DLD1 (cell line): ENCODE measurements around the gene ADSS1.
"Not testable (repeated sequence)": the region's sequence is repeated elsewhere in the genome, so short reads cannot be mapped to it uniquely, and the experiment has no call there.

Experiments
- in situ Hi-C: cut with HindIII; loops from 2 replicates; pipeline ENCODE4 v1.10.0; 2017; ENCODE audit warnings: low sequenced_read_pairs

ADSS1 gene

GRCh38 chr14:104714066-104714465, 10.0 kb upstream of the ADSS1 start:
- in situ Hi-C loops, result no loop called here

GRCh38 chr14:104714681-104715080, 9.3 kb upstream of the ADSS1 start:
- in situ Hi-C loops, result no loop called here

- in situ Hi-C loops, result no loop called here
Measured at GRCh38 chr14:104715416-104715815, 8.6 kb upstream of the ADSS1 start.

- in situ Hi-C loops, result no loop called here
Measured at GRCh38 chr14:104715871-104716270, 8.2 kb upstream of the ADSS1 start.

- in situ Hi-C loops, result no loop called here
Measured at GRCh38 chr14:104717137-104717536, 6.9 kb upstream of the ADSS1 start.

GRCh38 chr14:104717646-104718045, 6.4 kb upstream of the ADSS1 start:
- in situ Hi-C loops, result no loop called here

GRCh38 chr14:104718147-104718546, 5.9 kb upstream of the ADSS1 start:
- in situ Hi-C loops, result no loop called here

GRCh38 chr14:104718871-104719270, 5.2 kb upstream of the ADSS1 start:
- in situ Hi-C loops, result no loop called here

GRCh38 chr14:104719343-104719742, 4.7 kb upstream of the ADSS1 start:
- in situ Hi-C loops, result no loop called here

- in situ Hi-C loops, result no loop called here
Measured at GRCh38 chr14:104721505-104722431, 2.3 kb upstream of the ADSS1 start.

- in situ Hi-C loops, result no loop called here
Measured at GRCh38 chr14:104722938-104723650, 935 bp upstream of the ADSS1 start.

- in situ Hi-C loops, result no loop called here
Measured at GRCh38 chr14:104724407-104724980, 465 bp downstream of the ADSS1 start.

GRCh38 chr14:104724981-104725771, 1.1 kb downstream of the ADSS1 start:
- in situ Hi-C loops, result no loop called here

GRCh38 chr14:104725772-104726548, 1.9 kb downstream of the ADSS1 start:
- in situ Hi-C loops, result no loop called here

- in situ Hi-C loops, result no loop called here
Measured at GRCh38 chr14:104726600-104727451, 2.8 kb downstream of the ADSS1 start.

- in situ Hi-C loops, result no loop called here
Measured at GRCh38 chr14:104728631-104729030, 4.6 kb downstream of the ADSS1 start.

GRCh38 chr14:104729176-104729834, 5.3 kb downstream of the ADSS1 start:
- in situ Hi-C loops, result not testable (repeated sequence)

GRCh38 chr14:104729835-104730181, 5.8 kb downstream of the ADSS1 start:
- in situ Hi-C loops, result no loop called here

- in situ Hi-C loops, result no loop called here
Measured at GRCh38 chr14:104730487-104730886, 6.5 kb downstream of the ADSS1 start.
